ENCODE measurements around the gene KRTAP3-3. TPM values are rescaled to one million over a fixed set of nuclear protein-coding genes. Genes with fewer than 3 reads are reported as not detected.

Gene KRTAP3-3
- total and polyA plus RNA-seq, 8 donors, result 0.30 TPM; not detected in 7

- 83 to 84% methylated on average over 3 of the region's 3 CpGs for WGBS, 2 donors
- no peaks in the 10 kb centered on the region for H3K4me1 ChIP-seq
- no peak for ATAC-seq
- intact Hi-C loops (cut with DNase I), result no loop called here
- TF ChIP-seq CTCF (IDR thresholded peaks at IDR 0.05), result no peak
- no peak overlapping the region for H3K4me3 ChIP-seq
- H3K9me3 ChIP-seq, result no peaks in the 10 kb centered on the region
- H3K27ac ChIP-seq, result no peak overlapping the region
- no peak for FAIRE-seq
- H3K27me3 ChIP-seq, result peaks cover 0 to 4% (median 0%) of the 10 kb centered on the region in 4 donors
- no peak for DNase-seq
- no peaks in the 10 kb centered on the region for H3K36me3 ChIP-seq
These were observed 24.6 kb upstream of the KRTAP3-3 start for GRCh38 chr17:41018541-41018940.

DNA sequence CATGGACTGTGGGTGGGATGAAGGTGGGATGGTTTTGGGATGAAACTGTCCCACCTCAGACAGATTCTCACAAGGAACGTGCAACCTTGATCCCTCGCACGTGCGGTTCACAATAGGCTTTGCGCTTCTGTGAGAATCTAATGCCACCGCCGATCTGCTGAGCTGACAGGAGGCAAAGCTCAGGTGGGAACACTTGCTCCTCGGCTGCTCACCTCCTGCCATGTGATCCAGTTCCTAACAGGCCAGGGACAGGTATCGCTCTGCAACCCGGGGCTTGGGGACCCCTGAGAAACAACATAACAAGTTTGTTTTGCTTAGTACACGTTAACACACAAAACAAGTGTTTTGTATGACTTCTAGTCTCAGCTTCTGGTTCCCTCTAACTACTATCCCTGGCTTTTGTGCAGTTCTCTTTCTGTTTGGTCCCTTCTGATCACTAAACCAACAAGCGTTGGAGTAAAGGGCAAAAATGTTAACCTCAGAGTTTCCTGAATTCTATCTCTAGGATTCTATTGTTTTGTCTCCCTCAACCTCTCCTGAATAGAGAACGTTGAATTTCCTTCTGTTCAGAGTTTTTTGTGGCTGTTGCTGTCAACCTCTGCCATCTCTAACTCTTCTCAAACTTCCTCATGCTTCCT is 22.7 kb upstream of the KRTAP3-3 start:
- FAIRE-seq, result no peak
- no peak for ATAC-seq
- DNase-seq, result no peak
- TF ChIP-seq CTCF (IDR thresholded peaks at IDR 0.05), result no peak
- Histone ChIP-seq H3K36me3 (no peaks in the 10 kb centered on the region), H3K9me3 (no peaks in the 10 kb centered on the region), H3K27me3 (peaks cover 0 to 4% (median 0%) of the 10 kb centered on the region in 4 donors), H3K4me1 (no peaks in the 10 kb centered on the region), H3K27ac (no peak overlapping the region), H3K4me3 (no peak overlapping the region)
- WGBS, 2 donors, result 67 to 70% methylated on average over 13 of the region's 13 CpGs
- intact Hi-C loops (cut with DNase I), result no loop called here

DNA sequence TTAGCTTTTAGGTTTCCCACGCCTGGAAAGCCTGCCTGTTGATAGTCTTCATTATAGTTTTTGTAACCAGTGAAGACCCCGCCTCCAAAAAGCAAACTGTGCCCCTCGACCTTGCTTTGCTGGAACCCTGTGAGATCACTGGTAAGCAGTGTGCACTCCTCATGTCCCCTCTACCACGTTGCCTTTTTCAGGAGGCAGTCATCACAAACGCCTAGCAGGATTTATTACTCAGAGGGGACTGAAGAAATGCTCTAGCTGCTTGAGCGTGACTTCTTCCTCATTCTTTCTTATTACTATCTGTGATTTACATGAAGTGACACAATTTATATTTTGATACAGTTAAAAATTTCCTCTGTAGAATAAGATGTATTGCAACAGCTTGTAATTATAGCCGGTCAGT is 21.5 kb upstream of the KRTAP3-3 start:
- no peak overlapping the region for H3K4me3 ChIP-seq
- no peak for TF ChIP-seq CTCF (IDR thresholded peaks at IDR 0.05)
- intact Hi-C loops (cut with DNase I), result no loop called here
- no peak for ATAC-seq
- H3K27ac ChIP-seq, result no peak overlapping the region
- DNase-seq, result no peak
- no peaks in the 10 kb centered on the region for H3K4me1 ChIP-seq
- peaks cover 0 to 4% (median 0%) of the 10 kb centered on the region in 4 donors for H3K27me3 ChIP-seq
- 58 to 75% methylated on average over 7 of the region's 7 CpGs for WGBS, 2 donors
- no peaks in the 10 kb centered on the region for H3K9me3 ChIP-seq
- FAIRE-seq, result no peak
- no peaks in the 10 kb centered on the region for H3K36me3 ChIP-seq

- H3K36me3 ChIP-seq, result no peaks in the 10 kb centered on the region
- no peak overlapping the region for H3K4me3 ChIP-seq
- H3K27me3 ChIP-seq, result no peaks in the 10 kb centered on the region
- no peak overlapping the region for H3K27ac ChIP-seq
- H3K4me1 ChIP-seq, result no peaks in the 10 kb centered on the region
- WGBS, 2 donors, result 29 to 37% methylated on average over 1 of the region's 1 CpG
- H3K9me3 ChIP-seq, result no peaks in the 10 kb centered on the region
- intact Hi-C loops (cut with DNase I), result no loop called here
- FAIRE-seq (no peak), DNase-seq (no peak), ATAC-seq (no peak)
- TF ChIP-seq CTCF (IDR thresholded peaks at IDR 0.05), result no peak
These were observed 19.6 kb upstream of the KRTAP3-3 start for GRCh38 chr17:41013606-41014005.

DNA sequence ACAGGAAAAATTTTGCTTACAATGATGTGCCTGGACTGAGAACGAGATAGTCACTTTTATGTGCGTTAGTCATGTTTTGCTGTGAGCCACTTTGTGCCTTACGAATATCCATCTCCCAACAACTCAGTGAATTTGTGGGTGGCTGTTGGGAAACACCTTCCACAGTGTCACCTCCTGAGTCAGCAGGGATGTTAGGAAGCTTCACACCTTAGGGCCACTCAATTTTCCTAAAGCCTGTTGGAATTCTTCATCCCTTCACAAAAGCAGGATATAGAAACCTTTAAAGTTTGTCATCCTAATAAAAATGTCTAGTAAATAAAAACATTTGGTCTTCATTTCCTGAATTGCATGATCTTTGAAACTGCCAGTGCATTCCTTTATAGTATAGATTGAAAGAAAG is 19.2 kb upstream of the KRTAP3-3 start:
- H3K9me3 ChIP-seq, result no peaks in the 10 kb centered on the region
- ATAC-seq (no peak), DNase-seq (no peak), FAIRE-seq (no peak)
- intact Hi-C loops (cut with DNase I), result no loop called here
- H3K36me3 ChIP-seq, result no peaks in the 10 kb centered on the region
- H3K27me3 ChIP-seq, result no peaks in the 10 kb centered on the region
- WGBS, 2 donors, result 70 to 84% methylated on average over 3 of the region's 3 CpGs
- no peak overlapping the region for H3K4me3 ChIP-seq
- H3K27ac ChIP-seq, result no peak overlapping the region
- H3K4me1 ChIP-seq, result no peaks in the 10 kb centered on the region
- TF ChIP-seq CTCF (IDR thresholded peaks at IDR 0.05), result no peak

All from pancreas (tissue), 10 donors.